Upper lobe of left lung (tissue), 6 donors: Measurements from ENCODE around the gene SCN1B. TPM values are rescaled to one million over a fixed set of nuclear protein-coding genes. Genes with fewer than 3 reads are reported as not detected.
A peak's percentile ranks its signal among the peaks of the same experiment; 100 is the strongest.
"Not testable (repeated sequence)": the region's sequence is repeated elsewhere in the genome, so short reads cannot be mapped to it uniquely, and the experiment has no call there.

Source experiments
- ATAC-seq, 2 donors: fragments of 200-7000 bp; cut with Tn5 transposase; one replicate each; pipeline ENCODE4 v1.9.1; 2022; ENCODE audit warnings: mild to moderate bottlenecking in 2 of 2, moderate library complexity in 2 of 2; ENCODE audit not compliant: low FRiP score in 2 of 2
- DNase-seq, 2 donors: peaks; one replicate each; pipeline ENCODE4 v3.0.0-alpha.2; 2019 to 2020
- H3K27ac ChIP-seq, 4 donors: fragments of 200-600 bp; sonication (generic); one replicate each; pipeline ENCODE4 v1.5.1; 2016 to 2019
- H3K27me3 ChIP-seq, 4 donors: fragments of 200-600 bp; sonication (generic); one replicate each; pipeline ENCODE4 v1.5.1; 2017 to 2019
- H3K36me3 ChIP-seq, 4 donors: fragments of 200-600 bp; sonication (generic); one replicate each; pipeline ENCODE4 v1.5.1; 2016 to 2019
- H3K4me1 ChIP-seq, 4 donors: fragments of 200-600 bp; sonication (generic); one replicate each; pipeline ENCODE4 v1.5.1; 2018 to 2019
- H3K4me3 ChIP-seq, 4 donors: fragments of 200-600 bp; sonication (generic); one replicate each; pipeline ENCODE4 v1.5.1; 2017 to 2019; ENCODE audit warnings: mild to moderate bottlenecking in 2 of 4, moderate library complexity in 1 of 4
- H3K9me3 ChIP-seq, 4 donors: fragments of 200-600 bp; sonication (generic); one replicate each; pipeline ENCODE4 v1.5.1; 2018 to 2019
- EP300 ChIP-seq, 4 donors: sonication (generic); formaldehyde crosslinking; IDR thresholded peaks; one replicate each; pipeline ENCODE4 v1.5.1; 2017; ENCODE audit warnings: antibody characterized with exemption in 4 of 4, control low read depth in 2 of 4
- POLR2A ChIP-seq, 4 donors: fragments of 450-650 bp; IDR thresholded peaks; one replicate each; pipeline ENCODE4 v1.5.1; 2016 to 2017; ENCODE audit warnings: antibody characterized with exemption in 4 of 4, mild to moderate bottlenecking in 2 of 4
- POLR2AphosphoS5 ChIP-seq, 2 donors: sonication (generic); formaldehyde crosslinking; IDR thresholded peaks; one replicate each; pipeline ENCODE4 v1.5.1; 2017; ENCODE audit warnings: antibody characterized with exemption in 2 of 2
- WGBS, 2 donors: methylation state at CpG; one replicate each; pipeline ENCODE4 v1.1.5; 2017 to 2018; 5-methylcytosine and 5-hydroxymethylcytosine counted together
- total RNA-seq, 6 donors: library from RNA; depleted of rRNA in 4 of 6; stranded (reverse); fragments of >200 nt in 4 of 6; gene quantifications; one replicate each; pipeline versions ENCODE4 v1.1.0 to v1.2.1, GENCODE V29; 2016 to 2021
- TF ChIP-seq, protein P1 (sequence below), 6 experiments: fragments of 450-650 bp in 4 of 6; fragments of 200-600 bp in 2 of 6; sonication (generic) in 2 of 6; IDR thresholded peaks; one replicate each; pipeline ENCODE4 v1.5.1; 2016 to 2019; ENCODE audit warnings: antibody characterized with exemption in 6 of 6
- donor health status: DM: no; HTN: no; CAD: no; lungs with moderate emphysema.
- donor health status: DM: no; HTN: yes; CAD: no; lungs with severe emphysema.

The SCN1B gene
- total RNA-seq, 6 donors from 2014 or later = 2.9 to 13.1 (median 6.9) TPM

DNA sequence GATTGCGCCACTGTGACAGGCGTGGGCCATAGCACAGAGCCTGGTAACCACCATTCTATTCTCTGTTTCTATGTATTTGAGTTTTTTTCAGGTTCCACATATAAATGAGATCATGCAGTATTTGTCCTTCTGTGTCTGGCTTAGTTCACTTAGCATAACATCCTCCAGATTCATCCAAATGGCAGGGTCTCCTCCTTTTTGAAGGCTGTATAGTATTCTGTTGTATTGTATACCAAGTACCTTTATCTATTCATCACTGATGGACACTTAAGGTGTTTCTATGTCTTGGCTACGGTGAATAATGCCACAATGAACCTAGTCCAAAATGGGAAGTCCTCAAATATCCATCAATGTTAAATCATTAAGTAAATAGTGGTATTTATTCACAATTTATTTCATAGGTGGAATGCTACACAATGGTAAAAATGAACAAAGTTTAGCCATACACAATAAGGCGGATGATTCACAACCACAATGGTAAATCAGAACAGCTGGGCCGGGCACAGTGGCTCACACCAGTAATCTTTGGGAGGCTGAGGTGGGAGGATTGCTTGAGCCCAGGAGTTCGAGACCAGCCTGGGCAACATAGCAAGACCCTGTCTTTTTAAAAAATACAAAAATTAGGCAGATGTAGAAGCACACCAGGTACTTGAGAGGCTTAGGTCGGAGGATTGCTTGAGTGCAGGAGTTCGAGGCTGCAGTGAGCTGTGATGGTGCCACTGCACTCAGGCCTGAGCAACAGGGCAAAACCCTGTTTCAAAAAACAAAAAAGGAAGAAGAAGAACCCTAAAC, 38.5 kb upstream of the SCN1B start:
- DNase-seq = no peak
- TF ChIP-seq POLR2AphosphoS5 (IDR thresholded peaks at IDR 0.05) (no peak), POLR2A (IDR thresholded peaks at IDR 0.05) (no peak), EP300 (IDR thresholded peaks at IDR 0.05) (no peak)
- TF ChIP-seq, protein P1, sequence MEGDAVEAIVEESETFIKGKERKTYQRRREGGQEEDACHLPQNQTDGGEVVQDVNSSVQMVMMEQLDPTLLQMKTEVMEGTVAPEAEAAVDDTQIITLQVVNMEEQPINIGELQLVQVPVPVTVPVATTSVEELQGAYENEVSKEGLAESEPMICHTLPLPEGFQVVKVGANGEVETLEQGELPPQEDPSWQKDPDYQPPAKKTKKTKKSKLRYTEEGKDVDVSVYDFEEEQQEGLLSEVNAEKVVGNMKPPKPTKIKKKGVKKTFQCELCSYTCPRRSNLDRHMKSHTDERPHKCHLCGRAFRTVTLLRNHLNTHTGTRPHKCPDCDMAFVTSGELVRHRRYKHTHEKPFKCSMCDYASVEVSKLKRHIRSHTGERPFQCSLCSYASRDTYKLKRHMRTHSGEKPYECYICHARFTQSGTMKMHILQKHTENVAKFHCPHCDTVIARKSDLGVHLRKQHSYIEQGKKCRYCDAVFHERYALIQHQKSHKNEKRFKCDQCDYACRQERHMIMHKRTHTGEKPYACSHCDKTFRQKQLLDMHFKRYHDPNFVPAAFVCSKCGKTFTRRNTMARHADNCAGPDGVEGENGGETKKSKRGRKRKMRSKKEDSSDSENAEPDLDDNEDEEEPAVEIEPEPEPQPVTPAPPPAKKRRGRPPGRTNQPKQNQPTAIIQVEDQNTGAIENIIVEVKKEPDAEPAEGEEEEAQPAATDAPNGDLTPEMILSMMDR (IDR thresholded peaks at IDR 0.05) = no peak
- WGBS, 2 donors = 91 to 94% methylated on average over 8 of the region's 8 CpGs

DNA sequence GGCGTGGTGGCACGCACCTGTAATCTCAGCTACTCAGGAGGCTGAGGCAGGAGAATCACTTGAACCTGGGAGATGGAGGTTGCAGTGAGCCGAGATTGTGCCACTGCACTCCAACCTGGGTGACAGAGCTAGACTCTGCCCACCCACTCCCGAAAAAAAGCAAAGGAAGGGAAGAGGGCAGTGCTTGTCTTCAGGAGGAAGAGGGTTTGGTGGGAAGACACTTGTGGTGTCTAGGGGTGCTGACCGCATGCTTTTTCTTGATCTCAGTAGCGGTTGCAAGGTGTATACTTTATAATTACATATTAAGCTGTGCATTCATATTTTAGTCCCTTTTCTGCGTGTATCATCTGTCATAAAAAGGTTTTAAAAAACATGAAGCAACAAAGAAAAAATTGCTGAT, 37.7 kb upstream of the SCN1B start:
- H3K4me3 ChIP-seq, DNase-seq, ATAC-seq, H3K27ac ChIP-seq, H3K27me3 ChIP-seq, H3K36me3 ChIP-seq, H3K9me3 ChIP-seq: not testable (repeated sequence)
- 88 to 94% methylated on average over 7 of the region's 7 CpGs for WGBS, 2 donors
- peaks cover 26 to 34% (median 30%) of the 10 kb centered on the region in 4 donors for H3K4me1 ChIP-seq

More for the DNA sequence above, 38.5 kb upstream of the SCN1B start:
- Histone ChIP-seq H3K9me3 (no peaks in the 10 kb centered on the region), H3K27me3 (no peaks in the 10 kb centered on the region), H3K4me3 (no peak overlapping the region), H3K27ac (no peak overlapping the region), H3K36me3 (no peaks in the 10 kb centered on the region), H3K4me1 (peaks cover 20 to 26% (median 23%) of the 10 kb centered on the region in 4 donors)
- ATAC-seq = no peak

DNA sequence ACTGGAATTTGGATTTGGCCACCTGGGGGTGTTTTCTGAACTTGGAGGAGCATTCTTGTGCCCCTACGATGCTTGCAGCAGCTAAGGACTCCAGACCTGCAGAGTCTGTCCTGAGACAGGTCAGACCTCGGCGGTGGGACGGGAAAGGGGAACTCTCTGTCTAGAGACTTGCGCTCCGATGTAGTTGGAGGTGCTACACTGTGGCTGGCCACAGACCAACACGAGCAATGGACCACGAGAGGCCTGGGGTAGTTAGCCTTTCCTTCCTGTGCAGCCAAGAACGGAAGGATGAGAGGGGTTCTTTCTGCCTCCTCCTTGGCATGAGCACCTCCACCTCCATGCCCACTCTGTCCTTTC, 36.0 kb upstream of the SCN1B start:
- TF ChIP-seq, protein P1 (IDR thresholded peaks at IDR 0.05) = no peak
- no peak for TF ChIP-seq POLR2A (IDR thresholded peaks at IDR 0.05)
- no peak for TF ChIP-seq POLR2AphosphoS5 (IDR thresholded peaks at IDR 0.05)
- no peak for TF ChIP-seq EP300 (IDR thresholded peaks at IDR 0.05)
- Histone ChIP-seq H3K36me3 (no peaks in the 10 kb centered on the region), H3K4me1 (peaks cover 43 to 48% (median 46%) of the 10 kb centered on the region in 4 donors), H3K4me3 (no peak overlapping the region), H3K9me3 (no peaks in the 10 kb centered on the region), H3K27me3 (no peaks in the 10 kb centered on the region), H3K27ac (peak overlapping the region; percentile 59 to 99 (median 82))
- ATAC-seq (no peak), DNase-seq (no peak)
- 63 to 68% methylated on average over 2 to 9 of the region's 9 CpGs for WGBS, 2 donors

DNA sequence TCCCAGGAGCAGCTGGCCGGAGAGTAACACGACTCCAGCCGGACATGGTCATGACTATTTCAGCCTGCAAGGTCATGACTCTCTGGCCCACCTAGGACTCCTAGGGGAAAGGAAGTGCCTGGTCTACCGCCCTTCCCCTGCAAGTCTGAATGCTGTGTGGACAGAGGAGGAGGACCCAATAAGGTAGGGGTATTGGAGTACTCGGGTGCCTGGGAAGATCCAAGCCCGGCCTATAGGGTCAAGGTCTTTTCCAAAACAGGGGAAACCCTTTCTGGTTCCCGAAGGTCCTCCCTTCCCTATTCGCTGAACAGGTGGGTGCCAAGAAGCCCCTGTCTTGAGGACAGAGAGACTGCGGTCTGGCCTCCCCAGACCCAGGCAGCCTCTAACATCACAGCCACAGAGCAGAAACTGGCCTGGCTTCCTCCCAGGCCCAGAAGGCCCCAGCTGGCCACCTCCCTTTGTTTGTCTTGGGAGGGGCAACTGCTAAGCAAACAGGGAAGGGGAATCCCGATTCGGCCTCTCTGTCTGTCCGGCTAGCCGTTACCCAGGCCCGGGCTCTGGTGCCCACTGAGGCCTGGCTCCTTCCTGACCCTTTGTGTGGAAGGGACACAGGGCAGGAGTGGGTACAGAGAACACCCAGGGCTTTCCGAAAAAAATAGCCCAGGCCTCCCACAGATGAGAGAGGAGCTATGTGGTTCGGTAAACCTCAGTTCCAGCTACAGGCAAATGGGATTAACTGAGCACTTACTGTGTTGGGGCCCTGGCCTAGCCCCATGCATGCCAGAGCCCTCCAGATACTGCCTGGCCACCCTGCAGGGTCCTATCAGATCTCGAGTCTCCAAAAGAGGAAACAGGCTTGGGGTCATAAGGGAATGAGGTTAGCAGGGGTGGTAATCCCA, 35.4 kb upstream of the SCN1B start:
- Histone ChIP-seq H3K4me3 (no peak overlapping the region), H3K36me3 (no peaks in the 10 kb centered on the region), H3K27ac (peak overlapping the region; percentile 59 to 99 (median 82)), H3K9me3 (no peaks in the 10 kb centered on the region), H3K4me1 (peaks cover 48 to 54% (median 50%) of the 10 kb centered on the region in 4 donors), H3K27me3 (no peaks in the 10 kb centered on the region)
- ATAC-seq = peak; percentile 45 to 71
- peak in 1 of 4 donors; percentile 41 for TF ChIP-seq POLR2A (IDR thresholded peaks at IDR 0.05)
- no peak for TF ChIP-seq EP300 (IDR thresholded peaks at IDR 0.05)
- TF ChIP-seq, protein P1 (IDR thresholded peaks at IDR 0.05) = no peak
- WGBS, 2 donors = 58 to 62% methylated on average over 11 to 17 of the region's 17 CpGs
- peak in 1 of 2 donors; percentile 86 for DNase-seq

DNA sequence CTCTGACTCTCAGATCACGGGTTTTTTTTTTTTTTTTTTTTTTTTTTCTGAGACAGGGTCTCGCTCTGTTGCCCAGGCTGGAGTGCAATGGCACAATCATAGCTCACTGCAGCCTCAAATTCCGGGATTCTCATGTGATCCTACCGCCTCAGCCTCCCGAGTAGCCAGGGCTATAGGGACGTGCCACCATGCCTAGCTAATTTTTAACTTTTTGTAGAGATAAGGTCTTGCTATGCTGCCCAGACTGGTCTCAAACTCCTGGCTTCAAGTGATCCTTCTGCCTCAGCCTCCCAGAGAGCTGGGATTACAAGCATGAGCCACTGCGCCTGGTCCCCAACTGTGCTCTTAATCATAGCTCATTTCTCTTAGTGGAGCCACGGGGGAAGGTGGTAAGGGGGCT, 34.7 kb upstream of the SCN1B start:
- no peaks in the 10 kb centered on the region for H3K36me3 ChIP-seq
- H3K27me3 ChIP-seq = no peaks in the 10 kb centered on the region
- ATAC-seq (no peak), DNase-seq (no peak)
- no peak overlapping the region for H3K4me3 ChIP-seq
- peak overlapping the region in 3 of 4 donors; percentile 97 to 99 (median 99) for H3K27ac ChIP-seq
- TF ChIP-seq EP300 (IDR thresholded peaks at IDR 0.05) (no peak), POLR2A (IDR thresholded peaks at IDR 0.05) (peak in 1 of 4 donors; percentile 10)
- WGBS, 2 donors = 85 to 89% methylated on average over 8 of the region's 8 CpGs
- H3K9me3 ChIP-seq = no peaks in the 10 kb centered on the region
- peaks cover 48 to 55% (median 50%) of the 10 kb centered on the region in 4 donors for H3K4me1 ChIP-seq
